Measurements from ENCODE around the gene ZFP57.

- TF ChIP-seq POLR2A (IDR thresholded peaks at IDR 0.05) = peak; percentile 72
- TF ChIP-seq CTCF (IDR thresholded peaks at IDR 0.05) = peak; percentile 82 to 94 (median 92)
- TF ChIP-seq EP300 (IDR thresholded peaks at IDR 0.05) = peak; percentile 62
Measured at GRCh38 chr6:29649701-29650673, 31.0 kb downstream of the ZFP57 start.

All from ovary (tissue), 3 donors.